ENCODE data around the gene C6orf120. TPM values are rescaled to one million over a fixed set of nuclear protein-coding genes. Genes with fewer than 3 reads are reported as not detected.

C6orf120 gene
- total RNA-seq, 1 donor from 2014 or later = 22.6 TPM

DNA sequence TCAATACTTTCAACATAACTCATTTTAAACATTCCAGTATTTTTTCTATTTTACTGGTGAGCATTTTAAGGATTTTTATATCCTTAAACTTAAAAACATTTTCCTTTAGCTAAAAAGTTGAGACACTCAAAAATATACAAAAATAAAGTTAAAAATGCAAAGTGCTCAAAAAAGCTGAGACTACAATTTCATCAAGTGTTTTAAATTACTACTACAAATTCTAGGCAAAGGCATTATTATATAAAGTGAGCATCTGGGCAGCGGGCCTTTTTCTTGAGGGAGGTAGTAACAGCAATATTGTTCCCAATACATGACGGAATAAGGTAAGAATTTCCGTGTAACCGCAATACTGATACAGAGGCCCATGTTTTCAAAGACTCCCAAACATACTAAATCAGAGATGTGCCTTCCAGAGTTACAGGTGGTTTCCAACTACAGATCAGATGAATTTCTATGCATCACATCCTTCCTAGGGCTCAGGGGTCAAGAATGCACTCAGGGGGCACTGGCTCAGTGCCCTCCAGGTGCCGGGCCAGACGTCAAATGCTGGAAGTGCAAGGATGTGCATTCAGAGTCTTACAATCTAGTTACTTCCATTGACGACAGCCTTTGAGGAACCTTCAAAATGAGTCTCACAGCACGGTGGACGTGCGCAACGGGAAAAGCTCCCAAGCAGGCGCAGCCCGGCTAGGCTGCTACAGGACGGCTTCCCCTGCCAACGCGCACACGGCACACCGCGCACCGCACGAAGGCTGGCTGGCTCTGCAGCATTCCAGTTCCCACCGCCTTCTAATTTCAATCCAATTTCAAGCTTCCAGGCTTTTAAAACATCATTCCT lies 20.7 kb downstream of the C6orf120 start:
- H3K4me3 Mint-ChIP-seq = peak overlapping the region; percentile 91
- peak overlapping the region; percentile 95 for H3K27ac Mint-ChIP-seq
- peak; percentile 16 for DNase-seq (ENCODE audit: low spot score)
- intact Hi-C loops (cut with micrococcal nuclease) = loop anchor here (1.0 to 5.0 kb wide), 4 partner anchors 20 to 1895 kb away; partner anchors contain the start of genes AFDN, C6orf120, DYNLT2 and ERMARD
- peaks cover 13% of the 10 kb centered on the region for H3K36me3 Mint-ChIP-seq (ENCODE audit: low read depth)
- peaks cover 8% of the 10 kb centered on the region for H3K27me3 Mint-ChIP-seq (ENCODE audit: insufficient read depth)
- H3K4me1 Mint-ChIP-seq (ENCODE audit: low read depth) = peaks cover 49% of the 10 kb centered on the region
- H3K9me3 Mint-ChIP-seq = no peaks in the 10 kb centered on the region

DNA sequence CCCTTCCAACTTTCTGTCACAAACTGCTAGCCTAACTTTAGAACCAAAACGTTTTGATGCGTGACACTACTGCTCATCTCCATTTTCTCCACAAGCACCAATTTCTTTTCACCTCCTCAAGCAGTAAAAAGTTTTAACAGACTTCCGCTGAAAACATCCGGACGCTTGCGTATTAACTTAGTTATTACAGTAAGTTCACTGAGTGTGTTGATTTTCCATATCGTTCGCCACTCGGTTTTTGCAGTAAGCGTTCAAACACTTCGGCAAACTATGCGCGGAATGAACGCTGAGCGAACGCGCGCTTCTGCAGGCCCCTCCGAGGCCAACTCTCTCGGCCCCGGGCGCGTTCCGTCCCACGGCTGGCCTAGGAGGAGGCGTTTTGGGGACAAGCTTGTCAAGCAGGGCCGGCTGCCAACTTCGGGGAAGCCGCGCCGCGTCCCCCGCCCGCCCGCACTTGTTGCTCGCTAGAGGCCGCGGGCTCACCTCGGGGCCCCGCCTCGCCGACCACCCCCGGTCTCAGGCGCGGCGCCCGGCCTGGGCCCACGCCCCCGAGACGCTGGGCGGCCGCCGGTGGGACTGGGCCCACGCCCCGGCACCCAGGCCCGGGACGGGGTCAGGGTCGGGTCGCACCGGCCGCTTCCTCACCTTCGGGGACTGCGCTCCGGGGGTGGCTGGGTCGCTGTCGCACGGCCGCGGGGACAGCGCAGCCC lies 21.4 kb downstream of the C6orf120 start:
- peaks cover 8% of the 10 kb centered on the region for H3K27me3 Mint-ChIP-seq (ENCODE audit: insufficient read depth)
- intact Hi-C loops (cut with micrococcal nuclease) = loop anchor here (1.0 to 5.0 kb wide), 4 partner anchors 21 to 1896 kb away; partner anchors contain the start of genes AFDN, C6orf120, DYNLT2 and ERMARD
- DNase-seq (ENCODE audit: low spot score) = peak; percentile 49
- H3K4me3 Mint-ChIP-seq = peak overlapping the region; percentile 91
- no peaks in the 10 kb centered on the region for H3K9me3 Mint-ChIP-seq
- H3K36me3 Mint-ChIP-seq (ENCODE audit: low read depth) = peaks cover 13% of the 10 kb centered on the region
- H3K27ac Mint-ChIP-seq = peak overlapping the region; percentile 95
- peaks cover 49% of the 10 kb centered on the region for H3K4me1 Mint-ChIP-seq (ENCODE audit: low read depth)

DNA sequence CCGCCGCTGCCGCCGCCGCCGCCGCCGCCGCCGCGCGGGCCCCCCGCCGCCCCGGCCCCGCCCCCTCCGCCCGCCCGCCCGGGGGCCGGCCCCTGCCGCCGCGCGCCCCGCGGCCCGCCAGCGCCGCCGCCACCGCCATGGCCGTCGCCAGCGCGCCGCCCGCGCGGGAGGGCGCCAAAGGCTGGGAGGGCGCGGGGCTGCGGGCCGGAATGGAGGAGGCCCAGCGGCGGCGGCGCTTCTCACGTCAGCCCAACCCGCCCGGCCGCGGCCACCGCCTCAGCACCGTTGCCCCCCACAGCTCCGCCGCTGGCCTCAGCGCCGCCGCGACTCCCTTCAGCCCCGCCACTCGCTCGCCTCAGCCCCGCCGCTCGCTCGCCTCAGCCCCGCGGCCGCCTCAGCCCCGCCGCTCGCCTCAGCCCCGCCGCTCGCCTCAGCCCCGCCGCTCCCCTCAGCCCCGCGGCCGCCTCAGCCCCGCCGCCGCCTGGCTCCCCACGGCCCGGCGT lies 22.1 kb downstream of the C6orf120 start:
- intact Hi-C loops (cut with micrococcal nuclease) = loop anchor here (1.0 to 5.0 kb wide), 5 partner anchors 22 to 1897 kb away; partner anchors contain the start of genes AFDN, C6orf120, DYNLT2 and ERMARD
- DNase-seq (ENCODE audit: low spot score) = peak; percentile 32
- peaks cover 49% of the 10 kb centered on the region for H3K4me1 Mint-ChIP-seq (ENCODE audit: low read depth)
- no peak overlapping the region for H3K27ac Mint-ChIP-seq
- no peaks in the 10 kb centered on the region for H3K9me3 Mint-ChIP-seq
- H3K36me3 Mint-ChIP-seq (ENCODE audit: low read depth) = peaks cover 13% of the 10 kb centered on the region
- H3K27me3 Mint-ChIP-seq (ENCODE audit: insufficient read depth) = peaks cover 8% of the 10 kb centered on the region
- peak overlapping the region; percentile 48 for H3K4me3 Mint-ChIP-seq

DNA sequence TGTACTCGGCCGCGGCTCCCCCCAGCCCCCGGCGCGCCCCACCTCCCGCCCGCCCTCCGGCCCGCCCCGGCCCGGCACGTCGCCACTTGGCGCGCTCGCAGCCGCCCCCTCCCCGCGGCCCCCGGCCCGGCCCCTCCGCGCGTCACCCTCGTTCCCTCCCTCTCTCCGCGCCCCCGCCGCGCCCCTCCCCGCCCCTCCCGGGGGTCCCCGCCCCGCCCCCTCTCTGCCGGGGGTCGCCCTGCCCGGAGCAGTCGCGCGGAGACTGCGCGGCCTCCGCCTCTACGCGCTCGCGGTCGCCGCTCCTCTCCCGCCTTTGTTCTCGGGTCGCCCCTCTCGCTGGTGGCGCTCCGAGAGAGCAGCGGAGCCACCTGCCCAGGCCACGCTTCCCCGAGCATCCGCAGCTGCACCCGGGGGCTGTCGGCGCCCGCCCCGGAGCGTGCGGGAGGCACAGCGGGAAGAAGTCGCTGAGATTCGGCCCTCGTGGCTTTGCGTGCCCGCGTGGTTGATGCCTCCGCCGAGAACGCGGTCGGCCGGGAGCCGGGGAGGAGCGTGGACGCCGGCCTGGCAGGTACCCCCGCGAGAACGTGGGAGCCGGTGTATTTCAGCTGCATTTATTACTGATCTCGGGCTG lies 22.7 kb downstream of the C6orf120 start, which contains the start of gene PHF10:
Gene PHF10 (minus strand): TSS at position 7 of the 631 bp plus-strand sequence. CDS start 569 bp downstream, outside the sequence.
- Mint-ChIP-seq H3K4me1 (ENCODE audit: low read depth) (peaks cover 49% of the 10 kb centered on the region), H3K9me3 (no peaks in the 10 kb centered on the region), H3K4me3 (peak within 1 kb of the TSS; percentile 91), H3K36me3 (ENCODE audit: low read depth) (peaks cover 8% of the 10 kb centered on the region), H3K27ac (peak within 1 kb of the TSS; percentile 95), H3K27me3 (ENCODE audit: insufficient read depth) (peaks cover 8% of the 10 kb centered on the region)
- DNase-seq (ENCODE audit: low spot score) = peak; percentile 54
- intact Hi-C loops (cut with micrococcal nuclease) = loop anchor here (2.0 to 5.0 kb wide), 2 partner anchors 70 to 1897 kb away; partner anchors contain the start of gene AFDN

DNA sequence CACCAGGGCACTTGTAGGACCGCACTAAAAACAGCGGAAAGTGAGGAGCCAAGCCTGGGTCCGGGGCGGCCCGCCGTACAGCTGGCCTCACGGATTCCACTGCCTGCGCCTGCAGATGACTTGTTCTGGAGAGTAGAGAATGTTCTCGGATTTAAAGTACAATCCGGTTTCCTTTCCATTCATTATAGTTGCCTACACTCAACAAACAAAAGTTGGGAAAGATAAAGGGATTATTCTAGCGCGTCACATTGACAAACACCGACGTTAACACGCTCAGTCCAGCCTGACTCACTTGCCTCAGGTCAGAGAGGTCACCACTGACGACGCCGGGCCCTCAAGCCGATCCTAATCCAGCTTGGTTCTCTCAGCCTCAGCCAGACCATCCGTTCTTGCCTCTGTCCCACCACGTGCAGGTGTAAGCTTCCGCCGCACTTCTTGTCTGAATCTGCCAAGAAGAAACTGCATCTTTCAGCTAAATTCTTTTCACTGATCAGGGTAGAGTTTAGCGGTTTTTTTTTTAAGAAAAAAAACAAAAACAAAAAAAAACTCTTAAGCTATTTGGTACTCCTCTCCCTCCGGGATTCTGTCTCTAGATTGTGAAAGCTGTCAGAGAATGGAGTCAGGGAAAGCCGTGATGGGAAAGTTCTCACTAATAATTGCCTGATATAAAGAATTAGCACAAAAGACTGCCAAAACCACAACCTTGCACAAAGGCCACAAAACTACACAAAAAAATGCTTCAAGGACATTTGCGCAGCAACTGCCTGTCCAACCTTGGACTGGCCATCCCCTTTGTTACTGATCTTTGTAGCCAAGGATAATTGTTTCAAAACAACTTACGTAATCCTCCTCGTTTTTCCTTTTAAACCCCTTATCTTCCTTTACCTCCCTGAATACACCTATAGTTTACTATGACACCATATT lies 23.5 kb downstream of the C6orf120 start:
- peak overlapping the region; percentile 86 for H3K4me3 Mint-ChIP-seq
- H3K27ac Mint-ChIP-seq = peak overlapping the region; percentile 86
- intact Hi-C loops (cut with micrococcal nuclease) = loop anchor here (2.0 kb wide), 1 partner anchor 71 kb away; no protein-coding TSS in a partner anchor
- no peak for DNase-seq (ENCODE audit: low spot score)
- peaks cover 5% of the 10 kb centered on the region for H3K36me3 Mint-ChIP-seq (ENCODE audit: low read depth)
- peaks cover 47% of the 10 kb centered on the region for H3K4me1 Mint-ChIP-seq (ENCODE audit: low read depth)
- no peaks in the 10 kb centered on the region for H3K9me3 Mint-ChIP-seq
- H3K27me3 Mint-ChIP-seq (ENCODE audit: insufficient read depth) = peaks cover 8% of the 10 kb centered on the region

DNA sequence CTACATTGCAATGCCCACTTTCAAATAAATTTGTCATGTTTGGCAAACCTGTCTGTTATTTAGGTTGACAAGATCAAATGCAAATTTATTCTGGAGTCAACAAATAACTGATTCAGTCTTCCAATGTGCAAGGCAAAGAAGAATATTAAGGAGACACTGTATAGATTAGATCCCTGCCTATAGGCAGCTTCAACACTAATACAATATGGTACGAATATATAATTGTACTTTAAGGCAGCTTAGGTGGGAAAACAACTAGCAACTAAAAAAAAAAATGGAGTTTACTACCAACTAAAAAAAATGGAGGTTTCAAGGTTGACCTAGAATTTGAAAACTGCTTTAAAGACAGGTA lies 24.1 kb downstream of the C6orf120 start:
- H3K9me3 Mint-ChIP-seq = no peaks in the 10 kb centered on the region
- no peak for DNase-seq (ENCODE audit: low spot score)
- H3K4me3 Mint-ChIP-seq = peak overlapping the region; percentile 86
- H3K4me1 Mint-ChIP-seq (ENCODE audit: low read depth) = peaks cover 45% of the 10 kb centered on the region
- H3K27me3 Mint-ChIP-seq (ENCODE audit: insufficient read depth) = peaks cover 14% of the 10 kb centered on the region
- H3K27ac Mint-ChIP-seq = peak overlapping the region; percentile 81
- H3K36me3 Mint-ChIP-seq (ENCODE audit: low read depth) = peaks cover 4% of the 10 kb centered on the region
- intact Hi-C loops (cut with micrococcal nuclease) = no loop called here

DNA sequence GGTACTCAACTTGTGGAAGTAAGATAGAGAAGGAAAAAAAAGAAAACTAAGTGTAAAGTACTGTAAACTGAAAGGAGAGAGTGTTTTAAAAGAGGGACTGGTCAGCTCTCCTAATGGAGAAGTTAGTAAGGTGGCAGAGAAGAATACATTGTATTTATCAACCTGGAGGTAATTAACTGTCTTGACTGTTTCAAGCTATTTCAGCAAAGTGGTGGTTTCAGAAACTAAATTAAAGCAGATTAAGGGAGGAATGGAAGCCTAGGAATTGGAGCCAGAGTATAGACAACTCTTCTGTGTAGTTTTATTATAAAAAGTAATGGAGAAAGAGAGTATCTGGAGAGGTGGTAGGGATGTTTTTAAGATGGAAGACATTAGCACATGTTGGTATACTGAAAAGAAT lies 25.0 kb downstream of the C6orf120 start:
- DNase-seq (ENCODE audit: low spot score) = no peak
- H3K4me1 Mint-ChIP-seq (ENCODE audit: low read depth) = peaks cover 36% of the 10 kb centered on the region
- no peaks in the 10 kb centered on the region for H3K9me3 Mint-ChIP-seq
- H3K27me3 Mint-ChIP-seq (ENCODE audit: insufficient read depth) = peaks cover 23% of the 10 kb centered on the region
- peaks cover 4% of the 10 kb centered on the region for H3K36me3 Mint-ChIP-seq (ENCODE audit: low read depth)
- H3K27ac Mint-ChIP-seq = no peak overlapping the region
- intact Hi-C loops (cut with micrococcal nuclease) = no loop called here
- H3K4me3 Mint-ChIP-seq = no peak overlapping the region

DNA sequence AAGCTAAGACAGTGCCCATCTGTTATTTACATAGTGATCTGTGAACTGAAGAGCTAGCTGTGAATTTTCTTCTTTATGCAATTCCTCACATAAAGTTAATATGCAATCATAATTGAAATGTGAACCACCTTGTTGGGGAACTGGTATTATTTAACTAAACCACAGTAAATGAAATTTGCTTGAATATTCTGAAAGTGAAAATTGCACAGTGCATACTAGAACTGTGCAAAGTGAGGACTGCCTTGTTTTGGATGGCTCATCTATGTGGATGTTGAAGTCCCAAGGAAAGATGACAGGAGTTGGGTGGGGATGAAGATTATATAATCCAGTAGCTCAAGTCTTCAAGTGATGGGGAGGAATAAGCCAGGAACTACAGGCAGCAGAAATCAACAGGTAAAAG lies 28.0 kb downstream of the C6orf120 start:
- intact Hi-C loops (cut with micrococcal nuclease) = no loop called here
- Mint-ChIP-seq H3K27ac (no peak overlapping the region), H3K4me1 (ENCODE audit: low read depth) (peaks cover 22% of the 10 kb centered on the region), H3K9me3 (no peaks in the 10 kb centered on the region), H3K36me3 (ENCODE audit: low read depth) (peaks cover 4% of the 10 kb centered on the region), H3K27me3 (ENCODE audit: insufficient read depth) (peaks cover 47% of the 10 kb centered on the region), H3K4me3 (no peak overlapping the region)
- DNase-seq (ENCODE audit: low spot score) = no peak

DNA sequence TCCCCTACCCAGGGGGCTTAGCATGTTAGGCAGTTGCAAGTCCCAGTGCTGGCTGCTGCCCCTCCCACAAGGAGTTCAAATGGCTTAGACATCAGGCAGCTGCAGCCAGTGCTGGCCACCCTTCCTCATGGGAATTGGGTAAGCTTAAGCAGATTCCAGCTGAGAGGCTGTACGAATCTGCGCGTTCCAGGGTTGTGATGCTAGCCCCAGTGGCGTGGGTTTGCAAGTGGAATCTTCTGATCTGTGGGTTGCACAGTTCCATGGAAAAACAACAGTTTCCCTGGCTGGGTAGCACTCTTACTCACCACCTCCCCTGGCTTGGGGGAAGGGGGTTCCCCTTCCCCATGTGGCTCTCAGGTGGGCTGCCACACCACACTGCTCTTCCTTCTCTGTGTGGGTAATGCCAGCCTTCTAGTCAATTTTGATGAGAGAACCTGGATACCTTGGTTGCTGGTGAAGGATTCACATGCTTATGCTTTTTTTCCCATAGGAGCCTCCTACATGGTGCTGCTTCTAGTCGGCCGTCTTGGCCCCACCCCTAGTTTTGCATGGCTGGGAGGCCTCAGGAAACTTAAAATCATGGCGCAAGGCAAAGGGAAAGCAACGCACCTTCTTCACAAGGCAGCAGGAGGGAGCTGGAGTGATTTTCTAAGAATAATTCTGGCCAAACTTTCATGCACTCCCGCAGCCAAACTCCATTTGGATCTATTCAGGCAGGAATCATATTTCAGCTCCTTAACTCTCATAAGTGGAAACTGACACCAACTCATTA lies 36.5 kb downstream of the C6orf120 start:
- intact Hi-C loops (cut with micrococcal nuclease) = no loop called here
- Mint-ChIP-seq H3K27ac (no peak overlapping the region), H3K27me3 (ENCODE audit: insufficient read depth) (peaks cover 38% of the 10 kb centered on the region), H3K4me3 (no peak overlapping the region), H3K4me1 (ENCODE audit: low read depth) (no peaks in the 10 kb centered on the region), H3K36me3 (ENCODE audit: low read depth) (peaks cover 2% of the 10 kb centered on the region), H3K9me3 (peaks cover 3% of the 10 kb centered on the region)
- DNase-seq (ENCODE audit: low spot score) = no peak

DNA sequence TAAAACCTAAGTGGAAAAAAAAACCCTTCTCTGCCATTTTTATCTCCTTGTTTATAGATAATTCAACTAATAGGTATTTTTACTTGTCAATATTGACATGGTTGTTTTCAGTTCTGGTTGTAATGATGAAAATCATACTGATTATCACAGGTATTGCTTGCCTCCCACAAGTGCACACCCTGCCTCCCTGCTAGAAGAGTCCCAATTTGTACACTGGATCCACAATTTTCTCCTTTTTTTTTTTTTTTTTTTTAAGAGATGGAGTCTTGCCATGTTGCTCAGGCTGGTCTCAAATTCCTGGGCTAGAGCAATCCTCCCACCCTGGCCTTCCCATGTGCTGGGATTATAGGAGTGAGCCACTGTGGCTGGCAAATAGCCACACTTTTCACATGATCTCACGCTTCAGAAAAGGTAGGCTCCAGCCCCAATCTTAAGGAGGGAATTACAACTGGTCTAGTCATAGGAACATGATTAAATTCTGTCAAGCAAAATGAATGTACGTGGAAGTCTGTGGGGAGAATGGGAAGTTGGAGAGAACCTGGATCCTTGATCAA lies 37.1 kb downstream of the C6orf120 start:
- H3K4me1 Mint-ChIP-seq (ENCODE audit: low read depth) = no peaks in the 10 kb centered on the region
- H3K27ac Mint-ChIP-seq = no peak overlapping the region
- H3K27me3 Mint-ChIP-seq (ENCODE audit: insufficient read depth) = peaks cover 37% of the 10 kb centered on the region
- no peak for DNase-seq (ENCODE audit: low spot score)
- intact Hi-C loops (cut with micrococcal nuclease) = no loop called here
- no peak overlapping the region for H3K4me3 Mint-ChIP-seq
- H3K36me3 Mint-ChIP-seq (ENCODE audit: low read depth) = peaks cover 2% of the 10 kb centered on the region
- H3K9me3 Mint-ChIP-seq = peaks cover 3% of the 10 kb centered on the region

DNA sequence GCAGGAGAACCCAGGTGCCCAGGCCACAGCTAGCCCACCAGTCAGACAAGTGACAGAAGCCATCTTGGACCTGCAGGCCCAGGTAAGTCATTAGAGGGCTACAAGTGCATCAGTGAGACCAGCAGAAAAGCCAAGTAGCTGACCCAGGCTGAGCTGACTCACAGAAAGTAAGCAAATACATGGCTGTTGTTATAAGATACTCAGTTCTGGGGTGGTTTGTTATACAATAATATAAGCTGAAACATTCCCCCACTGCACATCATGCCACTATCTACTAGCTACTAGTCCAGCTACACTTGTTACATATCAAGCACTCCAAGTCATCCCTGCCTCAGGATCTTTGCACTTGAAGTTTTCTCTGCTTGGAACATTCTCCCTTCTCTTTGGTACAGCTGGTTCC lies 39.4 kb downstream of the C6orf120 start:
- H3K27me3 Mint-ChIP-seq (ENCODE audit: insufficient read depth) = peaks cover 26% of the 10 kb centered on the region
- H3K9me3 Mint-ChIP-seq = no peaks in the 10 kb centered on the region
- no peak overlapping the region for H3K4me3 Mint-ChIP-seq
- H3K4me1 Mint-ChIP-seq (ENCODE audit: low read depth) = no peaks in the 10 kb centered on the region
- H3K36me3 Mint-ChIP-seq (ENCODE audit: low read depth) = no peaks in the 10 kb centered on the region
- DNase-seq (ENCODE audit: low spot score) = no peak
- intact Hi-C loops (cut with micrococcal nuclease) = no loop called here
- no peak overlapping the region for H3K27ac Mint-ChIP-seq
